HG03460 (cell line): ENCODE measurements around the gene MADD.

ENCODE experiments used
- ATAC-seq: cut with Tn5 transposase; IDR thresholded peaks from one replicate; pipeline ENCODE4 v1.9.1; 2021; ENCODE audit not compliant: unreplicated experiment

MADD gene

GRCh38 chr11:47336595-47336994 is 66.7 kb downstream of the MADD start:
- no peak for ATAC-seq

GRCh38 chr11:47337229-47337924 is 67.4 kb downstream of the MADD start:
- no peak for ATAC-seq

GRCh38 chr11:47338396-47339241 is 68.7 kb downstream of the MADD start:
- no peak for ATAC-seq

GRCh38 chr11:47340010-47340409 is 70.1 kb downstream of the MADD start:
- ATAC-seq = no peak

GRCh38 chr11:47340980-47341775 is 71.2 kb downstream of the MADD start:
- ATAC-seq = no peak

- ATAC-seq = no peak
These were observed 72.3 kb downstream of the MADD start for GRCh38 chr11:47342036-47342803.

GRCh38 chr11:47342854-47343253 is 72.9 kb downstream of the MADD start:
- ATAC-seq = no peak

GRCh38 chr11:47345890-47346563 is 76.1 kb downstream of the MADD start:
- no peak for ATAC-seq

- no peak for ATAC-seq
These were observed 77.2 kb downstream of the MADD start for GRCh38 chr11:47347137-47347536.

- no peak for ATAC-seq
These were observed 78.3 kb downstream of the MADD start for GRCh38 chr11:47348131-47348802.

GRCh38 chr11:47348859-47349258 is 78.9 kb downstream of the MADD start:
- ATAC-seq = no peak

GRCh38 chr11:47349521-47350095 is 79.7 kb downstream of the MADD start:
- ATAC-seq = no peak

GRCh38 chr11:47350315-47350714 is 80.4 kb downstream of the MADD start:
- ATAC-seq = no peak

GRCh38 chr11:47351156-47352126 is 81.5 kb downstream of the MADD start:
- ATAC-seq = no peak

GRCh38 chr11:47352556-47352955 is 82.6 kb downstream of the MADD start, which contains the start of gene MYBPC3:
Gene MYBPC3, minus strand, starts transcription at chr11:47352702. Its CDS starts 55 bp downstream, at chr11:47352647.
- ATAC-seq = no peak

- ATAC-seq = no peak
These were observed 84.2 kb downstream of the MADD start for GRCh38 chr11:47353978-47354774.

GRCh38 chr11:47354913-47355282 is 85.0 kb downstream of the MADD start:
- ATAC-seq = no peak
